HG03066 (cell line): Measurements from ENCODE around the gene CISTR.
"Not testable (repeated sequence)": the region's sequence is repeated elsewhere in the genome, so short reads cannot be mapped to it uniquely, and the experiment has no call there.

Experiments
- ATAC-seq: cut with Tn5 transposase; IDR thresholded peaks from one replicate; pipeline ENCODE4 v1.9.1; 2021; ENCODE audit warnings: low read depth; ENCODE audit not compliant: unreplicated experiment

The CISTR gene

GRCh38 chr12:53751336-53752191, at the start of gene CISTR:
TSS of gene CISTR (minus strand) at chr12:53751979.
- ATAC-seq: no peak

- ATAC-seq: no peak
Observed at GRCh38 chr12:53798575-53798974, 46.8 kb upstream of the CISTR start.

GRCh38 chr12:53795927-53796326, 44.1 kb upstream of the CISTR start:
- no peak for ATAC-seq

GRCh38 chr12:53793221-53793620, 41.4 kb upstream of the CISTR start:
- no peak for ATAC-seq

- ATAC-seq: no peak
Observed at GRCh38 chr12:53791735-53792326, 40.1 kb upstream of the CISTR start.

- ATAC-seq: no peak
Observed at GRCh38 chr12:53789570-53789969, 37.8 kb upstream of the CISTR start.

GRCh38 chr12:53788892-53789291, 37.1 kb upstream of the CISTR start:
- no peak for ATAC-seq

GRCh38 chr12:53786411-53786810, 34.6 kb upstream of the CISTR start:
- no peak for ATAC-seq

- no peak for ATAC-seq
Observed at GRCh38 chr12:53785161-53785560, 33.4 kb upstream of the CISTR start.

- ATAC-seq: no peak
Observed at GRCh38 chr12:53782093-53782703, 30.4 kb upstream of the CISTR start.

- ATAC-seq: no peak
Observed at GRCh38 chr12:53781228-53781801, 29.5 kb upstream of the CISTR start.

GRCh38 chr12:53780323-53780722, 28.5 kb upstream of the CISTR start:
- no peak for ATAC-seq

- ATAC-seq: not testable (repeated sequence)
Observed at GRCh38 chr12:53779679-53780078, 27.9 kb upstream of the CISTR start.

- ATAC-seq: no peak
Observed at GRCh38 chr12:53777936-53778644, 26.3 kb upstream of the CISTR start.

- ATAC-seq: no peak
Observed at GRCh38 chr12:53777412-53777811, 25.6 kb upstream of the CISTR start.

GRCh38 chr12:53776872-53777271, 25.1 kb upstream of the CISTR start:
- ATAC-seq: no peak

- no peak for ATAC-seq
Observed at GRCh38 chr12:53775478-53776145, 23.8 kb upstream of the CISTR start.

GRCh38 chr12:53770281-53770680, 18.5 kb upstream of the CISTR start:
- no peak for ATAC-seq

GRCh38 chr12:53768976-53769375, 17.2 kb upstream of the CISTR start:
- ATAC-seq: no peak

- ATAC-seq: no peak
Observed at GRCh38 chr12:53766881-53767280, 15.1 kb upstream of the CISTR start.
